SK-N-SH (cell line): Measurements from ENCODE around the gene SLC26A8.

ENCODE experiments used
- CTCF ChIP-seq: fragments of 200-600 bp; sonication (generic); IDR thresholded peaks from 2 replicates; pipeline ENCODE4 v1.6.1; 2017; ENCODE audit warnings: antibody characterized with exemption, mild to moderate bottlenecking, moderate library complexity
- EP300 ChIP-seq, 2 experiments: IDR thresholded peaks; 2 replicates each; pipeline versions ENCODE4 v1.4.0 to v1.6.1; 2012; ENCODE audit warnings: borderline replicate concordance in 1 of 2, low read depth in 1 of 2, low read length in 1 of 2
- EZH2phosphoT487 ChIP-seq: fragments of 200-600 bp; sonication (generic); IDR thresholded peaks from 2 replicates; pipeline ENCODE4 v1.6.1; 2017; ENCODE audit warnings: low read depth, mixed run types, mild to moderate bottlenecking, antibody characterized with exemption, moderate library complexity, borderline replicate concordance
- FOXM1 ChIP-seq: IDR thresholded peaks from 2 replicates; pipeline ENCODE4 v1.4.0; 2012; ENCODE audit warnings: low read depth, mild to moderate bottlenecking
- NFIC ChIP-seq: IDR thresholded peaks from 2 replicates; pipeline ENCODE4 v1.4.0; 2012; ENCODE audit warnings: borderline replicate concordance
- PBX3 ChIP-seq: IDR thresholded peaks from 2 replicates; pipeline ENCODE4; 2012
- POLR2AphosphoS5 ChIP-seq: IDR thresholded peaks from 2 replicates; pipeline ENCODE4 v1.6.1; 2012; ENCODE audit warnings: low read depth, low read length
- RAD21 ChIP-seq: IDR thresholded peaks from 2 replicates; pipeline ENCODE4 v1.6.1; 2012; ENCODE audit warnings: mild to moderate bottlenecking, low read length
- REST ChIP-seq: IDR thresholded peaks from 2 replicates; pipeline ENCODE4 v1.6.1; 2012; ENCODE audit warnings: mild to moderate bottlenecking, low read depth, low read length, moderate library complexity
- RFX5 ChIP-seq: IDR thresholded peaks from 2 replicates; pipeline ENCODE4 v1.6.1; 2012; ENCODE audit warnings: mild to moderate bottlenecking, improper control_type of control experiment, low read length
- SMC3 ChIP-seq: IDR thresholded peaks from 2 replicates; pipeline ENCODE4 v1.6.1; 2012; ENCODE audit warnings: low read depth, low read length, improper control_type of control experiment
- TAF1 ChIP-seq: IDR thresholded peaks from 2 replicates; pipeline ENCODE4 v1.6.1; 2012; ENCODE audit warnings: low read depth, mild to moderate bottlenecking, low read length, moderate library complexity, borderline replicate concordance
- TCF12 ChIP-seq: IDR thresholded peaks from 2 replicates; pipeline ENCODE4 v1.4.0; 2012
- YY1 ChIP-seq: IDR thresholded peaks from 2 replicates; pipeline ENCODE4 v1.4.0; 2012; ENCODE audit warnings: low read depth, mild to moderate bottlenecking

GRCh38 chr6:35924146-35924545, 100.3 kb downstream of the SLC26A8 start:
- TF ChIP-seq REST (no peak), RFX5 (no peak), POLR2AphosphoS5 (no peak), EZH2phosphoT487 (no peak), CTCF (no peak), NFIC (no peak), EP300 (IDR thresholded peaks at IDR 0.05; ENCODE audit: borderline replicate concordance in 1 of 2, low read depth in 1 of 2, low read length in 1 of 2) (no peak), PBX3 (no peak), TCF12 (no peak), TAF1 (no peak), FOXM1 (no peak), SMC3 (no peak), RAD21 (no peak), YY1 (no peak)
